HCT116 (cell line): Measurements from ENCODE around the gene BDNF.

Experiments
- CEBPB ChIP-seq: IDR thresholded peaks from 2 replicates; pipeline ENCODE4 v1.6.1; 2012; ENCODE audit warnings: low read depth
- EGR1 ChIP-seq: IDR thresholded peaks from 2 replicates; pipeline ENCODE4 v1.6.1; 2012; ENCODE audit warnings: low read depth
- EZH2 ChIP-seq: fragments of 200-600 bp; sonication (generic); IDR thresholded peaks from 2 replicates; pipeline ENCODE4 v1.6.1; 2017; ENCODE audit warnings: antibody characterized with exemption, mixed run types
- EZH2phosphoT487 ChIP-seq: fragments of 200-600 bp; IDR thresholded peaks from 2 replicates; pipeline ENCODE4 v1.6.1; 2018; ENCODE audit warnings: antibody characterized with exemption, borderline replicate concordance
- JUND ChIP-seq: IDR thresholded peaks from 2 replicates; pipeline ENCODE4 v1.6.1; 2012
- POLR2A ChIP-seq: IDR thresholded peaks from 2 replicates; pipeline ENCODE4 v1.7.0; 2011; ENCODE audit warnings: borderline replicate concordance; ENCODE audit not compliant: insufficient read depth, insufficient read length; ENCODE audit errors: extremely low read depth
- SIN3A ChIP-seq: IDR thresholded peaks from 2 replicates; pipeline ENCODE4 v1.6.1; 2012; ENCODE audit warnings: low read depth
- SP1 ChIP-seq: IDR thresholded peaks from 2 replicates; pipeline ENCODE4 v1.6.1; 2012; ENCODE audit warnings: low read depth
- TF ChIP-seq, protein P1 (sequence below), 3 experiments: fragments of 200-600 bp in 1 of 3; sonication (generic) in 1 of 3; IDR thresholded peaks in 2 of 3; conservative IDR thresholded peaks in 1 of 3; 2 replicates each; pipeline ENCODE4 v1.5.1; 2012 to 2017; ENCODE audit warnings: low read depth in 2 of 3, low read length in 2 of 3, antibody characterized with exemption in 1 of 3, borderline replicate concordance in 1 of 3, control low read depth in 1 of 3, mild to moderate bottlenecking in 1 of 3, mixed read lengths in 1 of 3, mixed run types in 1 of 3, moderate library complexity in 1 of 3; ENCODE audit not compliant: insufficient read depth in 1 of 3
- TF ChIP-seq, protein P2 (sequence below): IDR thresholded peaks from 2 replicates; pipeline ENCODE4 v1.6.1; 2012; ENCODE audit warnings: low read depth

DNA sequence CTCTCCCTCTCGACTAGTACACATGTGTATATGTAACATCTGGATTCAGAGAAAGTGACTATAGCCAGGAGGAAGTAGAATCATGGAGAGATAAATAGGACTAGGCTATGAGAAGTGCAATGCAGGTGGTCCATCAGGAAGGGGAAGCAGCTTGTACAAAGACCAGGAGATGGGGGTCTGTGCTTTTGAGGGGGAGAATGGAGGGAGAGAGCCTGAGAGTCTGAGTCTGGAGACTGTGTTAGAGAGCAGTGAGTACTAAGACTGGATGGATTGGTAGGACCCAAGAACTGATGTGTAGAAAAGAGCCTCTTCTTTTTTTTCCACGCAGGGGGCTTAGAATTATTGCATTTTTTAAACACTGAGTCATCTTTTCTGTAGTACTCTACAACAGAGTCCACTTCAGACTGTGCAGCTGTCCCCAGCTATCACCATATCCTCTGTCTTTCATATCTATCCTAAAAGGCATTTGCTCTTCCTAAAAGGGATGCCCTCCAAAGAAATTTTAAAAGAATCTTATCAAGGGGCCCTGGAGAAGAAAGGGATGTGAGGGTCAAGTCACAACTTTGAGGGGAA, 80.4 kb downstream of the BDNF start:
- TF ChIP-seq, protein P1, sequence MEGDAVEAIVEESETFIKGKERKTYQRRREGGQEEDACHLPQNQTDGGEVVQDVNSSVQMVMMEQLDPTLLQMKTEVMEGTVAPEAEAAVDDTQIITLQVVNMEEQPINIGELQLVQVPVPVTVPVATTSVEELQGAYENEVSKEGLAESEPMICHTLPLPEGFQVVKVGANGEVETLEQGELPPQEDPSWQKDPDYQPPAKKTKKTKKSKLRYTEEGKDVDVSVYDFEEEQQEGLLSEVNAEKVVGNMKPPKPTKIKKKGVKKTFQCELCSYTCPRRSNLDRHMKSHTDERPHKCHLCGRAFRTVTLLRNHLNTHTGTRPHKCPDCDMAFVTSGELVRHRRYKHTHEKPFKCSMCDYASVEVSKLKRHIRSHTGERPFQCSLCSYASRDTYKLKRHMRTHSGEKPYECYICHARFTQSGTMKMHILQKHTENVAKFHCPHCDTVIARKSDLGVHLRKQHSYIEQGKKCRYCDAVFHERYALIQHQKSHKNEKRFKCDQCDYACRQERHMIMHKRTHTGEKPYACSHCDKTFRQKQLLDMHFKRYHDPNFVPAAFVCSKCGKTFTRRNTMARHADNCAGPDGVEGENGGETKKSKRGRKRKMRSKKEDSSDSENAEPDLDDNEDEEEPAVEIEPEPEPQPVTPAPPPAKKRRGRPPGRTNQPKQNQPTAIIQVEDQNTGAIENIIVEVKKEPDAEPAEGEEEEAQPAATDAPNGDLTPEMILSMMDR (IDR thresholded peaks at IDR 0.05 in 2 of 3, conservative IDR thresholded peaks at IDR 0.05 in 1 of 3; ENCODE audit: borderline replicate concordance in 1 of 3, insufficient read depth in 1 of 3, low read depth in 2 of 3, low read length in 2 of 3): no peak
- TF ChIP-seq, protein P2, sequence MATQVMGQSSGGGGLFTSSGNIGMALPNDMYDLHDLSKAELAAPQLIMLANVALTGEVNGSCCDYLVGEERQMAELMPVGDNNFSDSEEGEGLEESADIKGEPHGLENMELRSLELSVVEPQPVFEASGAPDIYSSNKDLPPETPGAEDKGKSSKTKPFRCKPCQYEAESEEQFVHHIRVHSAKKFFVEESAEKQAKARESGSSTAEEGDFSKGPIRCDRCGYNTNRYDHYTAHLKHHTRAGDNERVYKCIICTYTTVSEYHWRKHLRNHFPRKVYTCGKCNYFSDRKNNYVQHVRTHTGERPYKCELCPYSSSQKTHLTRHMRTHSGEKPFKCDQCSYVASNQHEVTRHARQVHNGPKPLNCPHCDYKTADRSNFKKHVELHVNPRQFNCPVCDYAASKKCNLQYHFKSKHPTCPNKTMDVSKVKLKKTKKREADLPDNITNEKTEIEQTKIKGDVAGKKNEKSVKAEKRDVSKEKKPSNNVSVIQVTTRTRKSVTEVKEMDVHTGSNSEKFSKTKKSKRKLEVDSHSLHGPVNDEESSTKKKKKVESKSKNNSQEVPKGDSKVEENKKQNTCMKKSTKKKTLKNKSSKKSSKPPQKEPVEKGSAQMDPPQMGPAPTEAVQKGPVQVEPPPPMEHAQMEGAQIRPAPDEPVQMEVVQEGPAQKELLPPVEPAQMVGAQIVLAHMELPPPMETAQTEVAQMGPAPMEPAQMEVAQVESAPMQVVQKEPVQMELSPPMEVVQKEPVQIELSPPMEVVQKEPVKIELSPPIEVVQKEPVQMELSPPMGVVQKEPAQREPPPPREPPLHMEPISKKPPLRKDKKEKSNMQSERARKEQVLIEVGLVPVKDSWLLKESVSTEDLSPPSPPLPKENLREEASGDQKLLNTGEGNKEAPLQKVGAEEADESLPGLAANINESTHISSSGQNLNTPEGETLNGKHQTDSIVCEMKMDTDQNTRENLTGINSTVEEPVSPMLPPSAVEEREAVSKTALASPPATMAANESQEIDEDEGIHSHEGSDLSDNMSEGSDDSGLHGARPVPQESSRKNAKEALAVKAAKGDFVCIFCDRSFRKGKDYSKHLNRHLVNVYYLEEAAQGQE: no peak
- TF ChIP-seq SIN3A (no peak), CEBPB (no peak), POLR2A (no peak), EZH2phosphoT487 (no peak), EZH2 (no peak), JUND (no peak), EGR1 (no peak), SP1 (no peak)
